Sigmoid colon (tissue), 7 donors: ENCODE results near the gene THOC5. TPM values are rescaled to one million over a fixed set of nuclear protein-coding genes. Genes with fewer than 3 reads are reported as not detected.

Experiments used
- DNase-seq: peaks from one replicate; pipeline ENCODE4 v3.0.0-alpha.2; 2019
- H3K27ac ChIP-seq, 4 donors: fragments of 200-600 bp; sonication (generic); one replicate each; pipeline ENCODE4 v1.5.1; 2016 to 2019; ENCODE audit warnings: mild to moderate bottlenecking in 1 of 4
- H3K27me3 ChIP-seq, 3 donors: fragments of 200-600 bp; sonication (generic); one replicate each; pipeline ENCODE4 v1.5.1; 2019; ENCODE audit warnings: mild to moderate bottlenecking in 1 of 3
- H3K36me3 ChIP-seq, 4 donors: fragments of 200-600 bp; sonication (generic); one replicate each; pipeline ENCODE4 v1.5.1; 2016 to 2019
- H3K4me1 ChIP-seq, 4 donors: fragments of 200-600 bp; sonication (generic); one replicate each; pipeline ENCODE4 v1.5.1; 2017 to 2019
- H3K4me3 ChIP-seq, 4 donors: fragments of 200-600 bp; sonication (generic); one replicate each; pipeline ENCODE4 v1.5.1; 2017 to 2019; ENCODE audit warnings: mild to moderate bottlenecking in 2 of 4, moderate library complexity in 1 of 4
- H3K9me3 ChIP-seq, 4 donors: fragments of 200-600 bp in 3 of 4; sonication (generic) in 3 of 4; one replicate each; pipeline versions ENCODE4 v1.5.1 to v1.6.1; 2013 to 2019
- EP300 ChIP-seq, 4 donors: sonication (generic); formaldehyde crosslinking; IDR thresholded peaks; one replicate each; pipeline ENCODE4 v1.6.1; 2017; ENCODE audit warnings: antibody characterized with exemption in 4 of 4
- POLR2A ChIP-seq, 2 donors: fragments of 450-650 bp; IDR thresholded peaks; one replicate each; pipeline ENCODE4 v1.6.1; 2016; ENCODE audit warnings: antibody characterized with exemption in 2 of 2, mild to moderate bottlenecking in 2 of 2, moderate library complexity in 2 of 2
- POLR2AphosphoS5 ChIP-seq, 4 donors: sonication (generic); formaldehyde crosslinking; IDR thresholded peaks; one replicate each; pipeline ENCODE4 v1.6.1; 2017; ENCODE audit warnings: antibody characterized with exemption in 4 of 4
- WGBS, 2 donors: extraction: QIAGEN DNeasy Blood & Tissue Kit; methylation state at CpG; one replicate each; pipeline ENCODE4 v1.1.7; 2013; 5-methylcytosine and 5-hydroxymethylcytosine counted together
- intact Hi-C: fragments of 100-400 bp; cut with DNase I; formaldehyde crosslinking; loops from one replicate; pipeline ENCODE4 v1.15.1; 2023
- polyA plus RNA-seq, 3 donors: library from polyadenylated mRNA; stranded (reverse); fragments of 200-250 nt; gene quantifications; one replicate each; pipeline ENCODE4 v1.2.3, GENCODE V29; 2013
- total RNA-seq, 4 donors: library from RNA; depleted of rRNA; stranded (reverse); fragments of >200 nt; gene quantifications; one replicate each; pipeline ENCODE4 v1.1.0, GENCODE V29; 2016
- TF ChIP-seq, protein P1 (sequence below), 4 experiments: fragments of 450-650 bp in 3 of 4; fragments of 200-600 bp in 1 of 4; IDR thresholded peaks; one replicate each; pipeline ENCODE4 v1.5.1; 2016 to 2019; ENCODE audit warnings: antibody characterized with exemption in 4 of 4, mild to moderate bottlenecking in 3 of 4, moderate library complexity in 2 of 4
- donor health status: healthy with polysubstance abuse.
- donor health status: Bipolar disorder and iron deficiency.
- donor health status: healthy.

Gene THOC5
- total and polyA plus RNA-seq, 7 donors = 12.0 to 72.2 (median 50.1) TPM

- WGBS, 2 donors = 14 to 15% methylated on average over 21 of the region's 21 CpGs
- no peaks in the 10 kb centered on the region for H3K9me3 ChIP-seq
- intact Hi-C loops = no loop called here
- TF ChIP-seq POLR2A (IDR thresholded peaks at IDR 0.05) (no peak), EP300 (IDR thresholded peaks at IDR 0.05) (no peak), POLR2AphosphoS5 (IDR thresholded peaks at IDR 0.05) (no peak)
- TF ChIP-seq, protein P1, sequence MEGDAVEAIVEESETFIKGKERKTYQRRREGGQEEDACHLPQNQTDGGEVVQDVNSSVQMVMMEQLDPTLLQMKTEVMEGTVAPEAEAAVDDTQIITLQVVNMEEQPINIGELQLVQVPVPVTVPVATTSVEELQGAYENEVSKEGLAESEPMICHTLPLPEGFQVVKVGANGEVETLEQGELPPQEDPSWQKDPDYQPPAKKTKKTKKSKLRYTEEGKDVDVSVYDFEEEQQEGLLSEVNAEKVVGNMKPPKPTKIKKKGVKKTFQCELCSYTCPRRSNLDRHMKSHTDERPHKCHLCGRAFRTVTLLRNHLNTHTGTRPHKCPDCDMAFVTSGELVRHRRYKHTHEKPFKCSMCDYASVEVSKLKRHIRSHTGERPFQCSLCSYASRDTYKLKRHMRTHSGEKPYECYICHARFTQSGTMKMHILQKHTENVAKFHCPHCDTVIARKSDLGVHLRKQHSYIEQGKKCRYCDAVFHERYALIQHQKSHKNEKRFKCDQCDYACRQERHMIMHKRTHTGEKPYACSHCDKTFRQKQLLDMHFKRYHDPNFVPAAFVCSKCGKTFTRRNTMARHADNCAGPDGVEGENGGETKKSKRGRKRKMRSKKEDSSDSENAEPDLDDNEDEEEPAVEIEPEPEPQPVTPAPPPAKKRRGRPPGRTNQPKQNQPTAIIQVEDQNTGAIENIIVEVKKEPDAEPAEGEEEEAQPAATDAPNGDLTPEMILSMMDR (IDR thresholded peaks at IDR 0.05) = no peak
- H3K4me1 ChIP-seq = peaks cover 0 to 30% (median 26%) of the 10 kb centered on the region in 4 donors
- H3K4me3 ChIP-seq = no peak overlapping the region
- H3K27me3 ChIP-seq = peaks cover 31 to 61% (median 57%) of the 10 kb centered on the region in 3 donors
- H3K27ac ChIP-seq = no peak overlapping the region
- DNase-seq = no peak
- no peaks in the 10 kb centered on the region for H3K36me3 ChIP-seq
These were observed 75.0 kb downstream of the THOC5 start for GRCh38 chr22:29478326-29479276.

GRCh38 chr22:29477723-29478318, 75.7 kb downstream of the THOC5 start:
- Histone ChIP-seq H3K9me3 (no peaks in the 10 kb centered on the region), H3K27me3 (peaks cover 31 to 55% (median 55%) of the 10 kb centered on the region in 3 donors), H3K4me3 (no peak overlapping the region), H3K27ac (no peak overlapping the region), H3K36me3 (no peaks in the 10 kb centered on the region), H3K4me1 (peaks cover 0 to 30% (median 26%) of the 10 kb centered on the region in 4 donors)
- TF ChIP-seq POLR2AphosphoS5 (IDR thresholded peaks at IDR 0.05) = no peak
- TF ChIP-seq EP300 (IDR thresholded peaks at IDR 0.05) = no peak
- TF ChIP-seq, protein P1 (IDR thresholded peaks at IDR 0.05) = no peak
- TF ChIP-seq POLR2A (IDR thresholded peaks at IDR 0.05) = no peak
- intact Hi-C loops = no loop called here
- DNase-seq = no peak
- 23 to 38% methylated on average over 4 of the region's 4 CpGs for WGBS, 2 donors

- Histone ChIP-seq H3K4me1 (peaks cover 0 to 27% (median 24%) of the 10 kb centered on the region in 4 donors), H3K27me3 (peaks cover 25 to 44% (median 38%) of the 10 kb centered on the region in 3 donors), H3K36me3 (no peaks in the 10 kb centered on the region), H3K27ac (no peak overlapping the region), H3K4me3 (no peak overlapping the region), H3K9me3 (no peaks in the 10 kb centered on the region)
- no peak for TF ChIP-seq POLR2A (IDR thresholded peaks at IDR 0.05)
- TF ChIP-seq POLR2AphosphoS5 (IDR thresholded peaks at IDR 0.05) = no peak
- TF ChIP-seq, protein P1 (IDR thresholded peaks at IDR 0.05) = no peak
- no peak for TF ChIP-seq EP300 (IDR thresholded peaks at IDR 0.05)
- WGBS, 2 donors = 52 to 61% methylated on average over 6 of the region's 6 CpGs
- intact Hi-C loops = no loop called here
- DNase-seq = no peak
These were observed 77.4 kb downstream of the THOC5 start for GRCh38 chr22:29476116-29476515.

DNA sequence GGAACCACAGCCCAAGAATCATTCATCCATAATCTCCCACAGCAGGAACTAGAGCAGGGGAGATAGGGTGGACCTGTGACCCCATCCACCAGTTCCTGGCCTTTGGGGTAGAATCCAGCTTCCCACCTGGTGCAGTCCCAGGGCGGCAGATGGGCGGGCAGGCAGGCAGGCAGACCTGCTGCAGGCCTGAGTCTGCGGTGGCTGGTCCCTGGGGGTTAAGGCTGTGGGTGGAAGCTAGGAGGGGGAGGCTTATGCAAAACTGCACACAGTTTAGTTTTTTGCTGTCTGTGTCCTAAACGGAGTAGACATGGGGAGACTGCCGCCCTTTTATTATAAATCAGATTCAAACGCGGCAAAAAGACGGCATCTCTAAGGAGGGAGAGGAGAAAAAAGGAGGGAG, 78.0 kb downstream of the THOC5 start:
- H3K9me3 ChIP-seq = no peaks in the 10 kb centered on the region
- no peak overlapping the region for H3K4me3 ChIP-seq
- no peak overlapping the region for H3K27ac ChIP-seq
- intact Hi-C loops = no loop called here
- peaks cover 19 to 44% (median 34%) of the 10 kb centered on the region in 3 donors for H3K27me3 ChIP-seq
- no peak for DNase-seq
- no peaks in the 10 kb centered on the region for H3K36me3 ChIP-seq
- TF ChIP-seq, protein P1 (IDR thresholded peaks at IDR 0.05) = no peak
- TF ChIP-seq POLR2A (IDR thresholded peaks at IDR 0.05) (no peak), POLR2AphosphoS5 (IDR thresholded peaks at IDR 0.05) (no peak), EP300 (IDR thresholded peaks at IDR 0.05) (no peak)
- WGBS, 2 donors = 71 to 91% methylated on average over 8 of the region's 8 CpGs
- peaks cover 0 to 23% (median 20%) of the 10 kb centered on the region in 4 donors for H3K4me1 ChIP-seq
